Measurements from ENCODE around the gene AIFM2.

The AIFM2 gene

DNA sequence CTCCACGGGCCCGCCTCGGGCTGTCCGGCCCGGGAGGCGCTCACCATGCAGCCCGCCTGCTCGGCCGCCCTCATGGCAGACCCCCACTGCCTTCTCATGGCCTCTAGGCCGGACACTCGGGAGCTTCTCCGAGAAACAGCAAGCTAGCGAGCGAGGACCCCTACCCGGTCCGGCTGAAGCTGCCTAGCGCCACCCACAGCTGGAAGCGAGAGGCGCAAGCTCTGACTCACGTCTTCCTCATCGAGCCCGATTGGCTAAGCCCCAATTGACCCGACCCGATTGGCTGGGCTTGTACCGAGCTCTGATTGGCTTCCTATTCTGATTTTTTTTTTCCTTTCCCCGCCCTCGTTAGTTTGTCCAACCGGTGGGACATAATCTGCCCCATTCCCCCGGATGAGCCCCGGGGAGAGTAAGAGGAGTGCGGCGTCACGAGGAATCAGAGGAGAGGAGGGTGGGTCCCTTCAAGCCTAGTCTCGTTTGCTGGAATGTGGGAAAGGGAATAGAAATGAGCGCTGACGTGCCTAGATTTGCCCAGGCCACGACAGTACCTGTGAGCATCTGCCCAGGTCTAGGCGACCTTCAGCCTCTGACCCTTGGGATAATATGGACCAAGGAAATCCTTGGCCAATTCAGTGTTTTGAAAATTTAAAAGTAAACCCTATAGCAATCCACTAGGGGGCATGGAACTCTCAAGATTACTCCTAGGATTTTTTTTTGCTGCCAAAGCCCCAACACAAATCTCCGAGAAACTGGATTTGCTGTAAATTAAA, 14.0 kb upstream of the AIFM2 start, which contains the start of gene TYSND1:
Gene TYSND1, minus strand, starts transcription at position 212 of the 770 bp plus-strand sequence. Its CDS starts 114 bp downstream, at position 98.
- DNase-seq: peak; percentile 55 to 98 (median 93)

DNA sequence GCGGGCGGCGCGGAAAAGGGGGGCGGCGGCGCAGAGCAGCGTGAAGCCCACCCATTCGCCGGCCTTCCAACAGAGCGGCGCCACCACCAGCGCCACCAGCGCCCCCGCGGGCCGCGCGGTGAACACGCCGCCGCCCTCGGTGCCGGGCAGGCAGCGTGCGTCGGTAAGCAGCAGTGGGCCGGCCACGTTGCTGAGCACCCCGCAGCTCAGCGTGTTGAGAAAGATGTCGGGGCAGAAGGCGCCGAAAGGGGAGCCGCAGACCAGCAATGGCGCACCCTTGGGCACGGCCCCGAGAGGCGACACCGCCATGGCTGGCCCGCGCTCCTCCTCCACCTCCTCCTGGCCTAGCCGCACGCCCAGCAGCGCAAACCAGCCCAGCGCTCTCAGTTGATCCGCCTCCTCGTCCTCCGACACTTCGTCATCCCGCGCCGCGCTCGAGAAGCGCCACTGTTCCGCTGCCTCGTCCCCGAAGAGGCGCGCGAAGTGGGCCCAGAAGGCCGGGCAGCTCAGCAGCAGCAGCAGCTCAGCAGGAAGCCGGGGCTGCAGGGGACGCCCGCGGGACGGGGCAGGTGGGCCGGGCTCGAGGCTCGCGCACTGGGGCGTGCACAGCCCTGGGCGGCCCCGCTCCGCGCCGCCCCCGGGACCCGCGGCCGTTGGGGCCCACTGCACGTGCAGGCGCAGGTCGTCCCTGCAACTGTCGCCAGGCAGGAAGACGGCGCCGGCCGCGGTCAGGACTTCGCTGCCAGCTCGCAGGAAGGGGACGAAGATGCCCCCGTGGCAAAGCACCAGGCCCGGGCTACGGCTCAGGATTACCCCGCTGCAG, 13.3 kb upstream of the AIFM2 start:
- DNase-seq: peak in 41 of 56 donors; percentile 17 to 75 (median 54)

DNA sequence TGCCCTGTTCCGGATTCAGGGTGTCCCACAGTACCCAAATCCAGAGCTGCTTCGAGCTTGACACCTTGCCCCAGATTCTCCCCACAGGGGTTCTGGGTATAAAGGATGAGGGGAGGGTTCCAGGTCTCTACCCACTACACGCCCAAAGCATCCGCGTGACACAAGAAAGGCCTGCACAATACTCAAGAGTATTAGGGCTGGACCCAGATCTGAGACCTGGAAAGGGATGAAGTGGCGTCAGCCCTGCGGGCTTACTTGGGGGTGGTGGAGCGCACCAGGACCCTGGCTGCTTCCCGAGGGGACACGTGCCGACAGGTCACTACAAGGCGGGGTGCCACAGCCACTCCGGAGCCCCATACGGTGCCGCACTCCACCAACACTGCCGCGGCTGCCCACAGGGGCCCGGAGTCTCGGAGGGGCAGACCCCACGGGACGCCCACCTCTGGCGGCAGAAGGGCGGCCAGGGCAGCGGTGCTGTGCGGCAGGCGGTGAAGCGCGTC, 12.6 kb upstream of the AIFM2 start:
- DNase-seq: peak in 3 of 56 donors; percentile 28 to 59 (median 37)

DNA sequence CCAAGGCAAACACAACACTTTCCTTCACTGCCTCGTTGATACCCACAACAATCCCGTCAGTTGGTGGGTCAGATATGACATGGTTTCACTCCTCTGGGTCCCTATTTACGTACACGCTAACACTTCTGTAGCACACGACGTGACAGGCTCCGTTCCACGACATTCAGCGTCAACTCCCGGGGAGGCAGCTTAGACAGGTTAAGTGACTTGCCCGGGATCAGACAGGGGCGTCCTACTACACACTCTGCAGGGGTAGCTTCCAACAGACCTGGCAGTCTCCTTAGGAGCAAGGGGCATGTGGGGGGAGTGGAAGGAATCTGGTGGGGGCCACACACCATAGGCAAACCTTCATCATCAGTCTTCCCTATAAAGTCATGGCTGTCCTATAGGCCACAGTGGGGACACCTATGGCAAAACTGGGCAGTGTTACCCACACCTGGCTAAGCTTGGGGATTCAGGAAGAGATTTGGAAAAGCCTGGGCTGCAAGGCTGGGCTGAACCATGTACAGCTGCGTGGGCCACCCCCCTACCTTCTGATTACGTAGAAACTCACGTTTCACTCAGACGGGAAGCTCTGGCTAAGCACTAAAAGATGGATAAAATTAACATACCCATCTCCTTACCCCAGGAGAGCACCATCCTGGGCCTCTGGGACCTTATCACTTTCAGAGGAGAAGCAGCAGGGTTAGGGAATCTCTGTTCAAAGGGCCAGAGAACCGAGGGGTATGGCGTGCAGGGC, 11.9 kb upstream of the AIFM2 start:
- DNase-seq: no peak

DNA sequence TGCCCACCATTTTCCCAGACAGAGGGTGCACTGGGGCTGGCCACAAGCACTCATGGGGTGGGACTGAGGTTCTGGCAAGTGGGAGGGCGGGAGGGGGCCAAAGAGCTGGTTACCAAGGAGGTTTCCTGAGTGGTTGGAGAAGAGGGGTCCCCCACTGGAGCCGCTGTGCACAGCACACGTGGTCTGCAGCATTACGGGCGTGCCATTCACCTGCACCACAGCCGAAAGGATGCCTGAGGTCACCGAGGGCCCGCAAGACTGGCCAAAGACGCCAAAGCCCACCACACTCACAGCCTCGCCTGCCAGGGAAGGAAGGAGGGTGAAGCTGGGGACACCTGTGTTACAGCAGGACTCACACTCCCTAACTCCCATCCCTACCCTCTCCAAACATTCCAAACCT, 9.9 kb upstream of the AIFM2 start:
- DNase-seq: no peak

DNA sequence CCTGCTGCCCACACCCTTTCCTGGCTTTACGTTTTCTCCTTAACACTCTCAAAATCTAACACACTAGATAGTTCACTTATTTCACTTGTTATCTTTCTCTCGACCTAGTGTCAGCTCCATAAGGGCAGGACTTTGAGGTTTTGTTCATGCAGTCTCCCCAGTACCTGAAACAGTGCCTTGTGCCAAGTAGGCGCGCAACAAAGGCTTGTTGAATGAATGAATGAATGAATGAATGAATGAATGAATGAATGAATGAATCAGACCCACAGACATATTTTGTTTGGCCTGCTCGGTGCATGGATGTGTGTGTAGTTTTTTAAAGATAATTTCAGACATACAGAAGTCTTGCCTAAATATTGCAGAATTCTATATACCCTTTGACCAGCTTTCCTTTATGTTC, 7.7 kb upstream of the AIFM2 start:
- no peak for DNase-seq

DNA sequence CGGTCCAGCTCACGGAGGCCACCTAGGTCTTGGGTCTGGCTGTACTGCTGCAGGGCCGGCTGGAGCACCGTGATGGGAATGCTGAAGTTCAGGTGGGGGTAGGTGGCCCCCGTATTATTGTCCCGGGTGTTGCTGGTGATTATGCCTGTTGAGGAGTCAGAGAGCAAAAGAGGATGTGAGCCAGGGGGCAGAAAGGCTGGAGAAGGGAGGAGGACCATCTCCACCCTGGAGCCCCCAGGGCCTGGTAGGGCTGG, 7.3 kb upstream of the AIFM2 start:
- DNase-seq: no peak

DNA sequence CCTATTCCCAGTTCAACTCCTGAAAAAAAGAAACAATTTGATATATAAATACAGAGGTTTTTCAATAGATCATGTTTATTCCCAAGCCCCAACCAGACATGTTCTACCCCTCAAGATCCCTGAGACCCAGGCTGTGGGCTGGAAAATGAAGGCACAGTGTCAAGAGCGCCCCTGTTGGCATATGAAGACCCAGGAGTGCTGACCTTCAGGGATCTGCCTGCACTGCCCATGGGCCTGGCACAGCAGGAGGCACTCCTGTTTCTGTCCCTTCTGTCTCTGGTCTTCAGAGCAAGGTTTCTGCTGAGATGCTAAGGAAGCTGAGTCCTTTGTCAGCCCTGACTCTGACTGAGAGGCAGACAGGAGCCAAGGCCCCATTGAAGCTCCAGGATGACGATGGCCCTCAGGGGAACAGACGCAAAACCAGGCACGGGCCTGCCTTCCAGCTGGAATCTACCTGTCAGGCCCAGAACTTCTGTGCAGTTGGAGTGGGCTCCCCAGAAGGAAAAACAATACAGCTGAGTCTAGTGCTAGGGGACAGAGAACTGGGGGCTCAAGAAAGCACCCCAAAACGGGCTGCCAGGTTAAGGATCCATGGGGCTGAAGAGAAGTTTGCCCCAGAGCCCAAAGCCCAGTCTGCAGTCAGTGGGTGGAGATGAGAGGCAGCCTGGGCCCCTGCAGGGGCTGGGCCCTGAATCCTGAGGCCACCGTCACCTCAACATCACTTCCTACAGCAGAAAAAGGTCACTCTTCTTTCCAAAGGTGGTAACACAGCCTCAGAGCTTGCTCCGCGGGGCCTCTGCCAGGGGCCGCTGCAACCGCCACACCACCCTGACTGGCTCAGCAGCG, 6.7 kb upstream of the AIFM2 start:
- DNase-seq: no peak

DNA sequence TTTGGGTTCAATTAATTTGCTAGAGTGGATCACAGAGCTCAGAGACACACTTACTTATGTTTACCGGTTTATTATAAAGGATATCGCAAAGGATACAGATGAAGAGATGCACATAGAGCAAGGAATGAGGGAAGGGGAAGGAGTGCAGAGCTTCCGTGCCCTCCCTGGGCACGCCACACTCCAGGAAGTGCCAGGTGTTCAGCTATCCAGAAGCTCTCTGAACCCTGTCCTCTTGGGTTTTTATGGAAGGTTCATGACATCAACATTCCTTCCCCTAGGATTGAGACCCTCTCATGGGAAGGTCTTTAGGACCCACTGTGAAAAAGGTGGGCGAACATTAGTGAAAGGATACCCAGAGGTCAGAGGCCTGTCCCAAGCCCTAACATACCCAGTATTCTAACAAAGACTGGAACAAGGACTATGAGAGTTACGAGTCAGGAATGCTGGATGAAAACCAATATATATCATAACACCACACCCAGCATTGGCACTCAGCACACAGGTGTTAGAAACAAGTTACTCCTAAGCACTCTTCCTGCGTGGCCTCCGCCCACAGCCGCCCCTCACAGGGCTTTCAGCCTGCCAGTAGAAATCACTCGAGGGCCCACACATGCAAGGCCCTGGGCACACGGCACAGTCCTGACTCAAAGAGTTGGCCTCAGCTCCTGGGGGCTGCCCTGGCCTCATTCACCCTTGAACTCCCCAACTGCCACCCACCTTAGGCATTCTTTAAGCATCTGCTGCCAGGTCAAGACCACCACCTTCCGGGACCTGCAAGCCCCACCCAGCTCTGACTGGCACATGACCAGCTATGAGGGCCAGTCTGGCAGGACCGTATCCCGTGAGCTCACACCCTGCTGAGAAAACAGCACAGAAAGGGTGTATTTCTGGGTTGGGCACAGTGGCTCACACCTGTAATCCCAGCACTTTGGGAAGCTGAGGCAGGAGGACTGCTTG, 5.6 kb upstream of the AIFM2 start:
- DNase-seq: no peak

DNA sequence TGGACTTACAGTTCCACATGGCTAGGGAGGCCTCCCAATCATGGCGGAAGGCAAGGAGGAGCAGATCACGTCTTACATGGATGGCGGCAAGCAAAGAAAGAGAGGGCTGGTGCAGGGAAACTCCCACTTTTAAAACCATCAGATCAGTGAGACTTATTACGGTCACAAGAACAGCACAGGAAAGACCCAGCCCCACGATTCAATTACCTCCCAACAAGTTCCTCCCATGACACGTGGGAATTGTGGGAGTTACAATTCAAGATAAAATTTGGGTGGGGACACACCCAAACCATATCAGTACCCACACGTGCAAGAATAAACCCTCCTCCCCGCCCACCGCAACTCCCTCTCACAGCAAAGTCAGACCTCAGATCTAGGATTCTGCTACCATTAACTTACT, 4.5 kb upstream of the AIFM2 start:
- no peak for DNase-seq

DNA sequence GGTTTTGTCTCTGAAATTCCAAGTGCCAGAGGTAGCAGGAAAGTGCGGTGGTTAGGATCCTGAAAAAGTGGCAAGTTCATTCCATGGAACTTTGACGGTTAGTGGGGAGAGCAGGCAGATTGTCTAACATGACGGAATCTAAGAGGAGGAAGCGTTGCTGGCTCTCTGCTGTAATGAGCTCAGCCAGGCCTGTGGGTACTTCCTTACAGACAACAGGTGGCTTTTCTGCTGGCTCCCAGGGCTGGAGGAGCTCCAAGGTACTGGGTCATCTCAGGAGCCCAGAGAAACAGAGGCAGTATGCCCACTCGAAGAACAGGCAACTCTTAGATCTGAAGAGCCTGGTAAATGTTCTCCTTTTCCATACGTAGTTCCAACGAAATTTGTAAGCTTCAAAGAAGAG, 3.1 kb upstream of the AIFM2 start:
- DNase-seq: no peak

DNA sequence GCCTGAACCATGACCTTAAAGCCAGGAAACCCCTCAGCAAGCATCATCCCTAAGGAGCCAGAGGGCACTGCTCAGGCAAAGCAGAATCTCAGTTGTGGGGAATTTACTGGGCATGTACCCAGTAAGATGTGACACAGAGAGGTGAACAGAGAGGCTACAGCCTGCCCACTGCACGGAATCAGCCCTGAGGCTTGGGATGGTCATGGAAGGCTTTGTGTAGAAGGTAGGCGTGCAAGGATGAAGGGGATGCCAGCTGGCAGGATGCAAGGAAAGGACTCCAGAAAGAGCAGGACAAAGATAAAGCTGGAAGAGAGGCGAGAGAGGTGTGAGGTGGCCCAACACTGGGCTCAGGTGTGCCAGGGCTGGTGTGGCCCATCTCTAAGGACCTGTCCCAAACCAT, 2.4 kb upstream of the AIFM2 start:
- DNase-seq: no peak

DNA sequence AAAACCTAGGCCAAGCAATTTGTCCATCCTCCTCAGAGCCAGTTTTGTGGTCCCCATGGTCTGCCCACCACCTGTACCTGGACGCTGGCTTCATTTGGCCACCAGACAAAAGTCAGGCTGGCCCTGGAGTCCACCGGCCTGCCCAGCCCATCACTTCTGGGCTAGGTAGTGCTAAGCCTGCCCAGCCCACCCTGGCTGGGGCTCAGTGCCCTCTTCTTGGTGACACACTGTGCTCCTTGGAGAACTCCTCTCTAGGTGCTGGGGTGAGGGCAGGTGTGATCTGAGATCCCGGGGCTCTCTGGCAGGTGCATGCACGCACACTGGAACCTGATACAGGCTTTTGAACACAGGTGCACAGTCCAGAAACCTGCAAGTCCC, 1.1 kb downstream of the AIFM2 start:
- DNase-seq: no peak

DNA sequence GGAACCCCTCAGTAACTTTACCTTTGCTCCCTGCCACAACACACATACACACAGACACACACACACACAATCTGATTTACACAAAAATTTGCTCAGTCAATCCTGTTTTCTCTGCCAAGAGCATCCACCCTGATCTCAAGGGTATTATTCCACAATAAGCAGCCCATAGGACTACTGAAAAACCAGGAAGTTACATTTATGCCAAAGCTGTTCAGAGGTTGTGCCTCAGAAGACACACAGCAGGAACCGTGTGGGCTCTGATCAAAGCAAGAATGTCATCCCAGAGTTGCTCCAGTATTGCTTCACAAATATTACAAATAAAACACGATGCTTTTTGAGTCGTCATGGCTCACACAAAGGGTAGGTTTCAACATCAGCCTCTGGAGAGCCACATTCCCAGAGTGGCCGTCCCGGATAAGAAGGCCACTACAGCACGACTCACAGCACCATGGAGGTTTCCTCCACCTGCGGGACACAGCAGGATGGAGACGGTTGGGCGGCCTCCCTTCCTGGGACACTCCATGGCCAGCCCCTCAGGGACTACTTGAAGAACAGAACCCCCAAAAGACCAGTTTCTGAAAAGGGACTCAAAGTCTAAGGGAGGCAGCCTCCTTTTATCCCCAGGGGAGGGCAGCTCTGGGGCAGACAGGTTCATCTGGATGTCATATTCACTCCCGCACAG, 1.6 kb downstream of the AIFM2 start:
- no peak for DNase-seq

DNA sequence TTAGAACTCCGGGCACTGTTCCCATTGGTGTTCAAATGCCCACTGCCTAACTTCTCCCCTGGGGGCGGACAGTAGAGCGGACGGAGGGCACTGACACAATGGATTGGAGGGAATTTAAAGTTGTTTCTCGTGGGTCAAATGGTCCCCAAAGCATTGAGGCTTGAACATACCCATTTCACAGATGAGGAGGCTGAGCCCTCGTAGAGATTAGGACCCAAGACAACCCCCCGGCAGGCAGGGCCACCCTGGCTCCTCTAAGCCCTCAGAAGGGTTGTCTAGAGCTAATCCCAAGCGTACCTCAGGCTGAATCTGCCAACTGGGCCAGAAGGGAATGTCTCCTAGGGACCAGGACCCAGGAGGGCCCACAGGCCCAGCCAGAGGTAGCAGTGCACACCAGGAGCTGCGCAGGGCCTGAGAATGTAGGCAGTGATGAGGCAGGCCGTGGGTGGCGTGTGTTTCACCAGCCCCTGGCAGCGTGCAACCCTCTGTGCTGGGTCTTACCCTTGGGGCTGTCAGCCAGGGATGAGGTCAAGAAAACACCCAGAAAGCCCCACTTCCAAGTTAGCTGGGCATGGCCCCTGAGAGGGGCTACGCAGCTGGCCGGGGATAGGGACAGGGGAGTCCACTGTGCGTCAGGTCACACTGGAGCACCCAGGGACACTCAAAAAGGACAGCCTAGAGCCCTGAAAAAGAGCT, 5.8 kb downstream of the AIFM2 start:
- DNase-seq: no peak

DNA sequence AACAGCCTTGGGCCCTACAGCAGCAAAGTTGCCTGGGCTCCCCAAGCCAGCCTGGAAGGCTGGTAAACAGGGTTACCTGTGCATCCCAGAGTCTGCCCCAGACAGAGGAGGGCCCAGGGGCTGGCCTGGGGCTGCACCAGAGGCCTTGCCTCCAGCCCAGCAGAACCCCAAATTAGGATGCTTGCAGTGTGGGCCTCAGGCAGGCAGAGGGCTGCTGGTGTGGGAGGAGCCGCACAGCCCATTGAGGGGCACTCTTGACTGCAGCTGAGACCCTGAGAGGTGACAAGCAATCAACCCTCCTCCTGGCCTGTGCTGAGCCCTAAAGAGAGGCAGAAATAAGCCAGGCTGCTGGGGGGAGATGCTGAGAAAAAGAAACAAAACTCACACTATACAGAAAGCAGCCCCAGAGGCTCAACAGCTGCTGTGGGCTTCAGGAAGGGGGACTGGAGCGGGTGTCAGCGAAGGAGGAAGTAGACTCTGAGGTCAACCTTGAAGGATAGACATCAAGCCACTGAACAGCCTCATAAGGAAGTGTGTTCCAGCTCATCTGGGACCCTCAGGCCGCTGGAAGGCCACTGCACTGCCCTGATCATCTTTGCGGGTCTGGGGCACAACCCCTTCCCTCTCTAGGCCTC, 6.6 kb downstream of the AIFM2 start:
- no peak for DNase-seq

DNA sequence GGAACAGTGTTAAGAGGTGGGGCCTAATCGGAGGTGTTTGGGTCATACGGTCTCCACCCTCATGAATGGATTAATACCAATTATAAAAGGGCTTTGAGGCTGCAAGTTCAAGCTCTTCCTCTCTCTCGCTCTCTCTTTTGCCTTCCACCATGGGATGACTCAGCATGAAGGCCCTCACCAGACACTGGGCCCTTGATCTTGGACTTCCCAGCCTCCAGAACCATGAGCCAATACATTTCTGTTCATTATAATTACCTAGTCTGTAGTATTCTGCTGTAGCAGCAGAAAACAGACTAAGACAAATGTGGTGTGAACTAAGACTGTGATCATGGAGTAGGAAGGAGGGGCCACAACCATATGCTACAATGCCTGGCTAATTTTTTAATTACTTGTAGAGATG, 7.7 kb downstream of the AIFM2 start:
- no peak for DNase-seq

DNA sequence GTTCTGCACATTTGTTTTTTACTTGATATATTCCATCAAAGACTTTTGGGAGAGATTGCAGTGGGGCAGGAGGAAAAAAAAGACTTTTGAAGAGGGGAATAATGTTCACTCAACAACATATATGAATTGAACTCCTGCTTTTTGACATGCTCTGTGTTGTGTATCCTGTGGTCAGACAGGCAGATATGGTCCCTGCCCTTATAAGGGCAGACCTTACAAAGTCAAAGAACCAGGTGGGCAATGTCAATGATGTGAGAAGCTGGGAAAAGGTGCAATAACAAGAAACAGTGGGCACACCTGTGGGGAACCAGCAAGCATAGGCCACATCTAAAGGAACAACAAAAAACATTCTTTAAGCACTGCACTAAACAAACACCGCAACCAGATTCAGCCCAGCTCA, 8.2 kb downstream of the AIFM2 start:
- no peak for DNase-seq
